Measurements from ENCODE around the gene S100A2.

- no peak for TF ChIP-seq CTCF (IDR thresholded peaks at IDR 0.05; ENCODE audit: low read depth, low read length)
- TF ChIP-seq EZH2phosphoT487 (IDR thresholded peaks at IDR 0.05; ENCODE audit: low read depth), result no peak
These were observed 47.2 kb upstream of the S100A2 start, which contains the start of gene S100A16 for GRCh38 chr1:153612755-153613331.

All from OCI-LY3 (cell line).